H1 (cell line): Measurements from ENCODE around the gene PVR. TPM values are rescaled to one million over a fixed set of nuclear protein-coding genes. Genes with fewer than 3 reads are reported as not detected.

ENCODE experiments used
- CTCF ChIA-PET: fragments of 300-600 bp; sonication (Branson Sonifier 250); formaldehyde crosslinking; loops from one replicate; lab custom pipeline; 2021; ENCODE audit not compliant: partially characterized antibody; lab: Charles Lee
- POLR2A ChIA-PET: fragments of 300-600 bp; sonication (Branson Sonifier 250); formaldehyde crosslinking; loops from one replicate; lab custom pipeline; 2021; ENCODE audit warnings: inconsistent platforms; ENCODE audit not compliant: partially characterized antibody; lab: Charles Lee
- DNase-seq, 2 experiments: peaks; one replicate each; pipeline versions ENCODE4 v3.0.0 to v3.0.0-alpha.2; 2010 to 2022; ENCODE audit warnings: low spot score in 2 of 2, low read depth in 1 of 2, mixed read lengths in 1 of 2
- FAIRE-seq: peaks from 2 replicates; lab custom pipeline; 2011; peaks lifted over from hg19 to GRCh38; lab: Jason Lieb, UNC
- H2AFZ ChIP-seq: 2 replicates; pipeline ENCODE4 v1.8.1; 2012; ENCODE audit warnings: low read length, inconsistent platforms
- H2AK5ac ChIP-seq: 2 replicates; pipeline ENCODE4 v1.6.1; 2013; ENCODE audit warnings: low read depth, low read length
- H2BK120ac ChIP-seq: replicated peaks from 2 replicates; pipeline ENCODE3; 2013; ENCODE audit warnings: low read depth, low read length, inconsistent platforms
- H2BK12ac ChIP-seq: 2 replicates; pipeline ENCODE4 v1.6.1; 2013; ENCODE audit warnings: low read depth, low read length
- H2BK15ac ChIP-seq: 2 replicates; pipeline ENCODE4 v1.6.1; 2013; ENCODE audit warnings: low read length
- H2BK20ac ChIP-seq: 2 replicates; pipeline ENCODE4 v1.6.1; 2013; ENCODE audit warnings: low read length
- H2BK5ac ChIP-seq: 2 replicates; pipeline ENCODE4 v1.6.1; 2013; ENCODE audit warnings: low read depth, low read length
- H3K14ac ChIP-seq: 2 replicates; pipeline ENCODE4 v1.6.1; 2013; ENCODE audit warnings: inconsistent platforms; ENCODE audit not compliant: insufficient read length
- H3K18ac ChIP-seq: 2 replicates; pipeline ENCODE4 v1.6.1; 2013; ENCODE audit warnings: low read length; ENCODE audit errors: extremely low read depth
- H3K23ac ChIP-seq: 2 replicates; pipeline ENCODE4 v1.6.1; 2013; ENCODE audit warnings: inconsistent platforms; ENCODE audit not compliant: insufficient read length
- H3K23me2 ChIP-seq: 2 replicates; pipeline ENCODE4 v1.6.1; 2013; ENCODE audit warnings: low read depth, low read length
- H3K27ac ChIP-seq: 2 replicates; pipeline ENCODE4 v1.6.1; 2011; ENCODE audit warnings: low read depth, low read length, inconsistent platforms
- H3K27me3 ChIP-seq, 4 experiments: replicated peaks in 1 of 4; 1 replicate in 1 of 4; 2 replicates in 3 of 4; pipeline versions ENCODE4 v1.6.1 to v1.8.1; 2011 to 2013; ENCODE audit warnings: low read length in 3 of 4, mild to moderate bottlenecking in 3 of 4, inconsistent platforms in 2 of 4, mixed read lengths in 2 of 4, moderate library complexity in 1 of 4; ENCODE audit not compliant: control insufficient read depth in 3 of 4, insufficient read depth in 3 of 4; ENCODE audit errors: extremely low read depth in 1 of 4
- H3K36me3 ChIP-seq, 4 experiments: 2 replicates each; pipeline versions ENCODE4 v1.6.1 to v1.8.1; 2011 to 2013; ENCODE audit warnings: mild to moderate bottlenecking in 4 of 4, low read length in 3 of 4, moderate library complexity in 2 of 4, control low read depth in 1 of 4, inconsistent platforms in 1 of 4; ENCODE audit not compliant: insufficient read depth in 4 of 4, control insufficient read depth in 2 of 4
- H3K4ac ChIP-seq: replicated peaks from 2 replicates; pipeline ENCODE3; 2013; ENCODE audit warnings: low read length, low read depth, mixed read lengths, inconsistent platforms; ENCODE audit not compliant: insufficient read length
- H3K4me1 ChIP-seq, 4 experiments: replicated peaks in 1 of 4; 1 replicate in 1 of 4; 2 replicates in 3 of 4; pipeline versions ENCODE4 v1.6.1 to v1.8.1; 2011 to 2013; ENCODE audit warnings: low read length in 3 of 4, inconsistent platforms in 2 of 4, mixed read lengths in 1 of 4; ENCODE audit not compliant: insufficient read depth in 4 of 4, control insufficient read depth in 3 of 4
- H3K4me2 ChIP-seq, 2 experiments: 2 replicates each; pipeline versions ENCODE4 v1.6.1 to v1.8.1; 2011 to 2013; ENCODE audit warnings: low read depth in 2 of 2, low read length in 2 of 2, control low read depth in 1 of 2, inconsistent platforms in 1 of 2, mild to moderate bottlenecking in 1 of 2; ENCODE audit not compliant: insufficient read depth in 1 of 2
- H3K4me3 ChIP-seq, 4 experiments: fragments of 200-600, 300-600 bp in 1 of 4; sonication (generic), shearing (Covaris generic), sonication (Bioruptor Twin) in 1 of 4; 2 replicates each; pipeline versions ENCODE4 v1.5.1 to v1.8.1; 2011 to 2016; ENCODE audit warnings: low read length in 4 of 4, low read depth in 3 of 4, control low read depth in 2 of 4, inconsistent platforms in 2 of 4, mild to moderate bottlenecking in 2 of 4, mixed read lengths in 1 of 4, moderate library complexity in 1 of 4; ENCODE audit not compliant: insufficient read depth in 2 of 4; ENCODE audit errors: extremely low read depth in 1 of 4
- H3K56ac ChIP-seq: replicated peaks from 2 replicates; pipeline ENCODE3; 2013; ENCODE audit warnings: low read depth, mild to moderate bottlenecking, mixed read lengths, low read length, inconsistent platforms; ENCODE audit not compliant: insufficient read length
- H3K79me1 ChIP-seq: 2 replicates; pipeline ENCODE4 v1.6.1; 2013; ENCODE audit warnings: low read depth, low read length, control low read depth
- H3K79me2 ChIP-seq, 2 experiments: 2 replicates each; pipeline versions ENCODE4 v1.6.1 to v1.8.1; 2012 to 2013; ENCODE audit warnings: low read length in 2 of 2, mild to moderate bottlenecking in 2 of 2, inconsistent platforms in 1 of 2; ENCODE audit not compliant: insufficient read depth in 2 of 2, control insufficient read depth in 1 of 2
- H3K9ac ChIP-seq, 4 experiments: replicated peaks in 1 of 4; 1 replicate in 1 of 4; 2 replicates in 3 of 4; pipeline versions ENCODE4 v1.6.1 to v1.8.1; 2011 to 2013; ENCODE audit warnings: low read depth in 3 of 4, low read length in 3 of 4, control low read depth in 2 of 4, mild to moderate bottlenecking in 2 of 4, moderate library complexity in 2 of 4, inconsistent platforms in 1 of 4; ENCODE audit errors: extremely low read depth in 1 of 4
- H3K9me3 ChIP-seq, 2 experiments: 2 replicates each; pipeline versions ENCODE4 v1.6.1 to v1.8.1; 2012 to 2013; ENCODE audit warnings: mild to moderate bottlenecking in 2 of 2, moderate library complexity in 2 of 2, control low read depth in 1 of 2, inconsistent platforms in 1 of 2, low read depth in 1 of 2, low read length in 1 of 2, mixed read lengths in 1 of 2; ENCODE audit not compliant: insufficient read depth in 2 of 2
- H4K20me1 ChIP-seq, 2 experiments: replicated peaks in 1 of 2; 2 replicates each; pipeline versions ENCODE3 to v1.8.1; 2011 to 2013; ENCODE audit warnings: inconsistent platforms in 2 of 2, low read length in 2 of 2, mild to moderate bottlenecking in 1 of 2; ENCODE audit not compliant: insufficient read depth in 2 of 2, control insufficient read depth in 1 of 2
- H4K5ac ChIP-seq: 2 replicates; pipeline ENCODE4 v1.6.1; 2013; ENCODE audit warnings: low read length, low read depth, mixed read lengths, inconsistent platforms; ENCODE audit not compliant: insufficient read length
- H4K8ac ChIP-seq: 2 replicates; pipeline ENCODE4 v1.8.0; 2013; ENCODE audit warnings: mild to moderate bottlenecking, moderate library complexity, low read length, inconsistent platforms; ENCODE audit not compliant: insufficient read depth; ENCODE audit errors: extremely low read depth
- H4K91ac ChIP-seq: replicated peaks from 2 replicates; pipeline ENCODE3; 2013; ENCODE audit warnings: low read length, mixed read lengths, inconsistent platforms; ENCODE audit not compliant: insufficient read length
- ASH2L ChIP-seq: fragments of 200-600, 300-600 bp; sonication (generic); IDR thresholded peaks from one replicate; pipeline ENCODE4 v1.7.1; 2017; ENCODE audit warnings: low read length
- CBX8 ChIP-seq: fragments of 300-800, 300-1000 bp; sonication (generic); IDR thresholded peaks from 2 replicates; pipeline ENCODE4 v1.7.1; 2016; ENCODE audit warnings: low read depth, low read length, borderline replicate concordance
- CHD1 ChIP-seq: IDR thresholded peaks from 2 replicates; pipeline ENCODE4 v1.6.1; 2012; ENCODE audit warnings: low read depth, low read length, improper control_type of control experiment
- CHD2 ChIP-seq: IDR thresholded peaks from 2 replicates; pipeline ENCODE4 v1.6.1; 2012; ENCODE audit warnings: low read length, improper control_type of control experiment
- NRF1 ChIP-seq: IDR thresholded peaks from 2 replicates; pipeline ENCODE4 v1.6.1; 2011; ENCODE audit warnings: mild to moderate bottlenecking, low read depth, low read length, improper control_type of control experiment
- YY1 ChIP-seq: IDR thresholded peaks from 2 replicates; pipeline ENCODE4 v1.6.1; 2011; ENCODE audit warnings: low read depth, mild to moderate bottlenecking, low read length
- ZNF274 ChIP-seq: IDR thresholded peaks from 2 replicates; pipeline ENCODE4 v1.7.0; 2012; ENCODE audit warnings: low read length, borderline replicate concordance; ENCODE audit errors: extremely low read depth
- WGBS, 2 experiments: shearing (Covaris generic) in 1 of 2; methylation state at CpG; one replicate each; pipeline versions ENCODE4 v1.1.6 to v1.1.7; 2013 to 2015; ENCODE audit warnings: low lambda C conversion rate in 2 of 2, mixed read lengths in 2 of 2, inconsistent platforms in 1 of 2, low coverage in 1 of 2, missing lambda C conversion rate in 1 of 2; ENCODE audit not compliant: insufficient replicate concordance in 2 of 2, insufficient coverage in 1 of 2, insufficient read length in 1 of 2; ENCODE audit errors: extremely low coverage in 1 of 2, missing lambda C conversion rate in 1 of 2; 5-methylcytosine and 5-hydroxymethylcytosine counted together
- polyA plus RNA-seq, 7 experiments: library from polyadenylated mRNA; depleted of rRNA in 3 of 7; stranded (reverse) in 5 of 7; unstranded in 2 of 7; fragments of >200 nt in 5 of 7; fragments of 200-250 nt in 2 of 7; gene quantifications; 1 replicate in 5 of 7; 2 replicates in 1 of 7; 4 replicates in 1 of 7; pipeline versions ENCODE4 v1.2.1 to v1.2.3, GENCODE V29; 2011 to 2013; ENCODE audit warnings: missing spikeins in 2 of 7, mixed read lengths in 2 of 7
- total RNA-seq: library from RNA; stranded (reverse); fragmentation: NEBNext Ultra II Directional; extraction: Animal tissue kit (Norgen Biotek cat#: 25700); gene quantifications from 2 replicates; pipeline ENCODE4 v1.2.1, GENCODE V29; 2021
- TF ChIP-seq, protein P1 (sequence below): IDR thresholded peaks from 2 replicates; pipeline ENCODE4 v1.6.1; 2011; ENCODE audit warnings: low read depth, mild to moderate bottlenecking, low read length; ENCODE audit not compliant: insufficient read depth
- TF ChIP-seq, protein P2 (sequence below): IDR thresholded peaks from 2 replicates; pipeline ENCODE4 v1.6.1; 2012; ENCODE audit warnings: low read length, inconsistent platforms
- TF ChIP-seq, protein P3 (sequence below): IDR thresholded peaks from 2 replicates; pipeline ENCODE4 v1.6.1; 2012; ENCODE audit warnings: inconsistent platforms
- TF ChIP-seq, protein P4 (sequence below): IDR thresholded peaks from 2 replicates; pipeline ENCODE4 v1.6.1; 2012; ENCODE audit warnings: inconsistent platforms

The PVR gene
- total and polyA plus RNA-seq, 2 of the 8 experiments (the other 6 are each of a cell fraction or from before 2014, with no cell fraction given) = 13.3 to 14.8 TPM

DNA sequence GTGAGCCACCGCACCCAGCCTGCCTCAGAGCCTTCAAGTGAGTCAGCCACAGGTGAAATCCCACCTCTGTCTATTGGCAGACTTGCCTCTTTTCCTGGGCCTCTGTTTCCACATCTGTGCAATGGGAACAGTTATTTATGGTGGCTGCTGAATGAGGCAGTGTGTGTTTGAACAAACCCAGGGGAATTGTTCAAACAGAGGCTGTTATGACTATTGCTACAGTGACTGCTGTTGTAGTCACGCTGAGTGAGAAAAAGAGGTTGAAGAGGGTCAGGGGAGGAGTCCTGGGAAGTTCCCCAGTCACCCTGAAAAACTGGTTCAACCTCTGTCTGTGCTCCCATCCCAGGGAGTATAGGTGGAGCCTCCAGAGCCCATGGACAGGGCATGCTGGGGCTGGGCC, 27.7 kb downstream of the PVR start, which contains the start of gene CEACAM19:
Gene CEACAM19, plus strand, starts transcription at position 83 of the 400 bp plus-strand sequence. CDS start 450 bp downstream, outside the sequence.
- H3K4me1 ChIP-seq = no peaks in the 10 kb centered on the region; a peak in 1 of 7 replicates
- H3K23me2 ChIP-seq = no peaks in the 10 kb centered on the region
- FAIRE-seq (no peak), DNase-seq (no peak)
- H2AK5ac ChIP-seq = no peak within 1 kb of the TSS
- no peak within 1 kb of the TSS for H3K56ac ChIP-seq
- ChIA-PET POLR2A (no interaction called here), CTCF (interaction anchor here (0.6 to 2.0 kb wide), 5 partner anchors 8 to 101 kb away, joined by 3 to 6 read pairs (median 4); no protein-coding TSS in a partner anchor)
- no peak within 1 kb of the TSS for H4K91ac ChIP-seq
- no peak within 1 kb of the TSS for H3K27ac ChIP-seq
- no peak within 1 kb of the TSS for H3K23ac ChIP-seq
- no peak within 1 kb of the TSS for H2BK5ac ChIP-seq
- H2AFZ ChIP-seq = no peak within 1 kb of the TSS
- no peaks in the 10 kb centered on the region for H3K27me3 ChIP-seq
- H3K14ac ChIP-seq = no peak within 1 kb of the TSS
- no peak within 1 kb of the TSS for H3K4me3 ChIP-seq
- H3K9ac ChIP-seq = no peak within 1 kb of the TSS
- no peaks in the 10 kb centered on the region for H3K79me1 ChIP-seq
- no peaks in the 10 kb centered on the region for H3K79me2 ChIP-seq
- no peak within 1 kb of the TSS for H2BK20ac ChIP-seq
- H2BK15ac ChIP-seq = no peak within 1 kb of the TSS
- H3K4me2 ChIP-seq = no peak within 1 kb of the TSS
- H3K9me3 ChIP-seq = no peaks in the 10 kb centered on the region
- no peak within 1 kb of the TSS; the same call in 1 of the 2 replicates for H3K18ac ChIP-seq
- no peaks in the 10 kb centered on the region for H4K20me1 ChIP-seq
- no peaks in the 10 kb centered on the region for H3K36me3 ChIP-seq
- no peak within 1 kb of the TSS; the same call in 1 of the 2 replicates for H4K8ac ChIP-seq
- H2BK120ac ChIP-seq = no peak within 1 kb of the TSS
- H2BK12ac ChIP-seq = no peak within 1 kb of the TSS
- no peak within 1 kb of the TSS for H3K4ac ChIP-seq
- H4K5ac ChIP-seq = no peak within 1 kb of the TSS
- WGBS, 2 experiments = 87% methylated on average over 2 of the region's 2 CpGs; no CpG with 5 or more reads in 1 of the 2 experiments
- TF ChIP-seq YY1 (no peak), ZNF274 (no peak), CHD1 (no peak), CHD2 (no peak), NRF1 (no peak), ASH2L (no peak), CBX8 (no peak)
- TF ChIP-seq, protein P1, sequence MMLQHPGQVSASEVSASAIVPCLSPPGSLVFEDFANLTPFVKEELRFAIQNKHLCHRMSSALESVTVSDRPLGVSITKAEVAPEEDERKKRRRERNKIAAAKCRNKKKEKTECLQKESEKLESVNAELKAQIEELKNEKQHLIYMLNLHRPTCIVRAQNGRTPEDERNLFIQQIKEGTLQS = no peak
- TF ChIP-seq, protein P2, sequence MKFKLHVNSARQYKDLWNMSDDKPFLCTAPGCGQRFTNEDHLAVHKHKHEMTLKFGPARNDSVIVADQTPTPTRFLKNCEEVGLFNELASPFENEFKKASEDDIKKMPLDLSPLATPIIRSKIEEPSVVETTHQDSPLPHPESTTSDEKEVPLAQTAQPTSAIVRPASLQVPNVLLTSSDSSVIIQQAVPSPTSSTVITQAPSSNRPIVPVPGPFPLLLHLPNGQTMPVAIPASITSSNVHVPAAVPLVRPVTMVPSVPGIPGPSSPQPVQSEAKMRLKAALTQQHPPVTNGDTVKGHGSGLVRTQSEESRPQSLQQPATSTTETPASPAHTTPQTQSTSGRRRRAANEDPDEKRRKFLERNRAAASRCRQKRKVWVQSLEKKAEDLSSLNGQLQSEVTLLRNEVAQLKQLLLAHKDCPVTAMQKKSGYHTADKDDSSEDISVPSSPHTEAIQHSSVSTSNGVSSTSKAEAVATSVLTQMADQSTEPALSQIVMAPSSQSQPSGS = no peak
- TF ChIP-seq, protein P3, sequence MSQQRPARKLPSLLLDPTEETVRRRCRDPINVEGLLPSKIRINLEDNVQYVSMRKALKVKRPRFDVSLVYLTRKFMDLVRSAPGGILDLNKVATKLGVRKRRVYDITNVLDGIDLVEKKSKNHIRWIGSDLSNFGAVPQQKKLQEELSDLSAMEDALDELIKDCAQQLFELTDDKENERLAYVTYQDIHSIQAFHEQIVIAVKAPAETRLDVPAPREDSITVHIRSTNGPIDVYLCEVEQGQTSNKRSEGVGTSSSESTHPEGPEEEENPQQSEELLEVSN = no peak
- TF ChIP-seq, protein P4, sequence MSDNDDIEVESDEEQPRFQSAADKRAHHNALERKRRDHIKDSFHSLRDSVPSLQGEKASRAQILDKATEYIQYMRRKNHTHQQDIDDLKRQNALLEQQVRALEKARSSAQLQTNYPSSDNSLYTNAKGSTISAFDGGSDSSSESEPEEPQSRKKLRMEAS = no peak
